ENCODE data around the gene PPP1R14C.

Gene PPP1R14C

GRCh38 chr6:150099546-150099945, 43.3 kb upstream of the PPP1R14C start:
- no peak for TF ChIP-seq FOXM1 (IDR thresholded peaks at IDR 0.05; ENCODE audit: borderline replicate concordance, low read depth)
- TF ChIP-seq NFIC (IDR thresholded peaks at IDR 0.05) = no peak
- TF ChIP-seq TEAD4 (IDR thresholded peaks at IDR 0.05) = no peak
- TF ChIP-seq TAF1 (IDR thresholded peaks at IDR 0.05; ENCODE audit: low read depth) = no peak
- no peak for TF ChIP-seq ZBTB7A (IDR thresholded peaks at IDR 0.05; ENCODE audit: low read depth)
- TF ChIP-seq CEBPB (IDR thresholded peaks at IDR 0.05) = no peak
- no peak for TF ChIP-seq RAD21 (IDR thresholded peaks at IDR 0.05; ENCODE audit: low read depth)
- no peak for TF ChIP-seq CREB1 (IDR thresholded peaks at IDR 0.05; ENCODE audit: low read depth)
- no peak for TF ChIP-seq TCF12 (IDR thresholded peaks at IDR 0.05; ENCODE audit: low read depth)
- TF ChIP-seq EGR1 (IDR thresholded peaks at IDR 0.05) = no peak
- no peak for TF ChIP-seq USF1 (IDR thresholded peaks at IDR 0.05)
- no peak for TF ChIP-seq MAX (IDR thresholded peaks at IDR 0.05)
- TF ChIP-seq YY1 (IDR thresholded peaks at IDR 0.05; ENCODE audit: low read depth) = no peak
- TF ChIP-seq REST (IDR thresholded peaks at IDR 0.05; ENCODE audit: low read depth) = no peak
- no peak for TF ChIP-seq EP300 (IDR thresholded peaks at IDR 0.05; ENCODE audit: borderline replicate concordance)

GRCh38 chr6:150099953-150100352, 42.9 kb upstream of the PPP1R14C start:
- TF ChIP-seq CREB1 (IDR thresholded peaks at IDR 0.05; ENCODE audit: low read depth) = no peak
- no peak for TF ChIP-seq TEAD4 (IDR thresholded peaks at IDR 0.05)
- TF ChIP-seq MAX (IDR thresholded peaks at IDR 0.05) = no peak
- TF ChIP-seq FOXM1 (IDR thresholded peaks at IDR 0.05; ENCODE audit: borderline replicate concordance, low read depth) = no peak
- TF ChIP-seq CEBPB (IDR thresholded peaks at IDR 0.05) = no peak
- no peak for TF ChIP-seq EGR1 (IDR thresholded peaks at IDR 0.05)
- no peak for TF ChIP-seq NFIC (IDR thresholded peaks at IDR 0.05)
- TF ChIP-seq YY1 (IDR thresholded peaks at IDR 0.05; ENCODE audit: low read depth) = no peak
- TF ChIP-seq TAF1 (IDR thresholded peaks at IDR 0.05; ENCODE audit: low read depth) = no peak
- TF ChIP-seq USF1 (IDR thresholded peaks at IDR 0.05) = no peak
- no peak for TF ChIP-seq RAD21 (IDR thresholded peaks at IDR 0.05; ENCODE audit: low read depth)
- no peak for TF ChIP-seq EP300 (IDR thresholded peaks at IDR 0.05; ENCODE audit: borderline replicate concordance)
- no peak for TF ChIP-seq TCF12 (IDR thresholded peaks at IDR 0.05; ENCODE audit: low read depth)
- TF ChIP-seq REST (IDR thresholded peaks at IDR 0.05; ENCODE audit: low read depth) = no peak
- TF ChIP-seq ZBTB7A (IDR thresholded peaks at IDR 0.05; ENCODE audit: low read depth) = no peak

- TF ChIP-seq EGR1 (IDR thresholded peaks at IDR 0.05) = no peak
- no peak for TF ChIP-seq EP300 (IDR thresholded peaks at IDR 0.05; ENCODE audit: borderline replicate concordance)
- no peak for TF ChIP-seq FOXM1 (IDR thresholded peaks at IDR 0.05; ENCODE audit: borderline replicate concordance, low read depth)
- TF ChIP-seq TCF12 (IDR thresholded peaks at IDR 0.05; ENCODE audit: low read depth) = no peak
- no peak for TF ChIP-seq REST (IDR thresholded peaks at IDR 0.05; ENCODE audit: low read depth)
- no peak for TF ChIP-seq RAD21 (IDR thresholded peaks at IDR 0.05; ENCODE audit: low read depth)
- TF ChIP-seq YY1 (IDR thresholded peaks at IDR 0.05; ENCODE audit: low read depth) = no peak
- TF ChIP-seq NFIC (IDR thresholded peaks at IDR 0.05) = no peak
- TF ChIP-seq CREB1 (IDR thresholded peaks at IDR 0.05; ENCODE audit: low read depth) = no peak
- TF ChIP-seq TAF1 (IDR thresholded peaks at IDR 0.05; ENCODE audit: low read depth) = no peak
- TF ChIP-seq CEBPB (IDR thresholded peaks at IDR 0.05) = no peak
- TF ChIP-seq MAX (IDR thresholded peaks at IDR 0.05) = no peak
- TF ChIP-seq TEAD4 (IDR thresholded peaks at IDR 0.05) = no peak
- TF ChIP-seq ZBTB7A (IDR thresholded peaks at IDR 0.05; ENCODE audit: low read depth) = no peak
- no peak for TF ChIP-seq USF1 (IDR thresholded peaks at IDR 0.05)
Measured at GRCh38 chr6:150100745-150101144, 42.1 kb upstream of the PPP1R14C start.

Data from Ishikawa (cell line).